Measurements from ENCODE around the gene MARCHF4. TPM values are rescaled to one million over a fixed set of nuclear protein-coding genes. Genes with fewer than 3 reads are reported as not detected.

Gene MARCHF4
- total RNA-seq, 1 experiment from 2014 or later, result 0.26 TPM

- Mint-ChIP-seq H3K4me1 (peaks cover 17 to 23% of the 10 kb centered on the region in 2 experiments), H3K27me3 (ENCODE audit: low read depth) (no peaks in the 10 kb centered on the region), H3K36me3 (ENCODE audit: insufficient read depth in 1 of 3, low read depth in 3 of 3) (peaks cover 2 to 14% (median 13%) of the 10 kb centered on the region in 3 experiments; a peak in 5 of 7 replicates), H3K9me3 (no peaks in the 10 kb centered on the region), H3K27ac (no peak overlapping the region), H3K4me3 (no peak overlapping the region)
- Histone ChIP-seq H3K27ac (ENCODE audit: insufficient read length, low read depth, low read length) (no peak overlapping the region), H3K18ac (ENCODE audit: insufficient read length, low read depth, low read length) (no peak overlapping the region), H3K23ac (ENCODE audit: insufficient read length, low read depth, low read length) (no peak overlapping the region), H4K8ac (replicated peaks; ENCODE audit: insufficient read length, low read depth, low read length) (no peak overlapping the region), H2BK20ac (ENCODE audit: low read depth, low read length, poor library complexity, severe bottlenecking) (no peak overlapping the region), H3K4me1 (ENCODE audit: insufficient read depth, low read length) (no peaks in the 10 kb centered on the region), H3T11ph (ENCODE audit: low read length) (no peak overlapping the region), H4K20me1 (ENCODE audit: control insufficient read depth, insufficient read depth, insufficient read length) (no peaks in the 10 kb centered on the region), H3K9ac (ENCODE audit: extremely low read depth, insufficient read length, low read length) (no peak overlapping the region), H3K79me1 (ENCODE audit: insufficient read depth, low read depth, low read length, poor library complexity, severe bottlenecking) (no peaks in the 10 kb centered on the region), H3K56ac (ENCODE audit: insufficient read length, low read depth, low read length) (no peak overlapping the region), H3K9me3 (ENCODE audit: control insufficient read depth, low read depth, low read length) (no peaks in the 10 kb centered on the region), H3K4ac (ENCODE audit: low read depth, low read length) (no peak overlapping the region), H3K4me2 (ENCODE audit: insufficient read depth, insufficient read length, low read length) (no peak overlapping the region), H2BK15ac (ENCODE audit: low read depth, low read length) (no peak overlapping the region), H3K14ac (ENCODE audit: insufficient read depth, low read length) (no peak overlapping the region), H4K5ac (ENCODE audit: insufficient read length, low read depth, low read length) (no peak overlapping the region), H2AK5ac (ENCODE audit: insufficient read length, low read length) (no peak overlapping the region), H3K79me2 (ENCODE audit: insufficient read depth, low read length) (no peaks in the 10 kb centered on the region), H3K27me3 (ENCODE audit: insufficient read depth, low read length) (no peaks in the 10 kb centered on the region), H2BK5ac (ENCODE audit: insufficient read length, low read length) (no peak overlapping the region), H2BK120ac (ENCODE audit: low read depth, low read length, poor library complexity, severe bottlenecking) (no peak overlapping the region), H3K23me2 (ENCODE audit: insufficient read length, low read depth, low read length, poor library complexity, severe bottlenecking) (no peaks in the 10 kb centered on the region), H2BK12ac (ENCODE audit: insufficient read length, low read depth, low read length) (no peak overlapping the region), H2AFZ (ENCODE audit: low read length) (no peak overlapping the region), H4K91ac (ENCODE audit: insufficient read length, low read depth, low read length) (no peak overlapping the region)
- DNase-seq, result no peak
- TF ChIP-seq CTCF (conservative IDR thresholded peaks at IDR 0.05), result no peak
- WGBS (ENCODE audit: extremely low coverage, insufficient read length, low lambda C conversion rate), result no CpG with 5 or more reads among the region's 3 CpGs
These were observed 42.6 kb upstream of the MARCHF4 start for GRCh38 chr2:216414772-216415319.
